ENCODE measurements around the gene SUN2. TPM values are rescaled to one million over a fixed set of nuclear protein-coding genes. Genes with fewer than 3 reads are reported as not detected.

The SUN2 gene
- total and polyA plus RNA-seq, 2 donors (not counting 3 experiments of a cell fraction or from before 2014, with no cell fraction given), result 76.7 to 133 TPM

GRCh38 chr22:38732251-38732815 is 23.5 kb downstream of the SUN2 start:
- Histone ChIP-seq H3K36me3 (ENCODE audit: control insufficient read depth in 2 of 2, extremely low read depth in 1 of 2, insufficient read depth in 2 of 2, low read length in 2 of 2) (peaks cover 13 to 55% of the 10 kb centered on the region in 2 experiments), H3K79me2 (ENCODE audit: control insufficient read depth, insufficient read depth, low read length) (no peaks in the 10 kb centered on the region), H3K4me3 (replicated peaks in 1 of 3; ENCODE audit: insufficient read depth in 1 of 3, low read depth in 1 of 3, low read length in 3 of 3) (no peak overlapping the region), H3K9me1 (replicated peaks; ENCODE audit: control insufficient read depth, extremely low read depth, insufficient read depth, low read length) (no peaks in the 10 kb centered on the region), H3K9ac (replicated peaks; ENCODE audit: extremely low read depth, insufficient read depth, low read length) (no peak overlapping the region), H2AFZ (ENCODE audit: low read depth, low read length) (no peak overlapping the region), H3K4me1 (ENCODE audit: control insufficient read depth, extremely low read depth, insufficient read depth, low read length) (no peaks in the 10 kb centered on the region), H3K4me2 (ENCODE audit: insufficient read depth, low read length) (no peak overlapping the region), H3K27ac (ENCODE audit: insufficient read depth, low read depth, low read length) (no peak overlapping the region), H3K9me3 (replicated peaks; ENCODE audit: control insufficient read depth, insufficient read depth, low read length) (no peaks in the 10 kb centered on the region), H4K20me1 (replicated peaks; ENCODE audit: control insufficient read depth, extremely low read depth, insufficient read depth, low read length) (no peaks in the 10 kb centered on the region), H3K27me3 (ENCODE audit: control insufficient read depth in 2 of 2, insufficient read depth in 2 of 2, low read length in 2 of 2) (no peaks in the 10 kb centered on the region)
- intact Hi-C loops (cut with micrococcal nuclease), result no loop called here
- CTCF ChIA-PET, result interaction anchor here (1.0 to 3.9 kb wide), 7 partner anchors 11 to 137 kb away, joined by 3 to 11 read pairs (median 4); partner anchors contain the start of gene GTPBP1
- POLR2A ChIA-PET, result no interaction called here
- TF ChIP-seq POLR2A (IDR thresholded peaks at IDR 0.05; ENCODE audit: low read depth, low read length) (no peak), POLR2AphosphoS5 (IDR thresholded peaks at IDR 0.05; ENCODE audit: insufficient read depth, low read depth, low read length) (no peak), CTCF (IDR thresholded peaks at IDR 0.05; ENCODE audit: extremely low read depth in 1 of 2, insufficient read depth in 1 of 2, low read depth in 1 of 2, low read length in 2 of 2) (no peak), JUN (IDR thresholded peaks at IDR 0.05; ENCODE audit: borderline replicate concordance, insufficient read depth, insufficient read length, low read depth) (no peak), FOS (IDR thresholded peaks at IDR 0.05; ENCODE audit: borderline replicate concordance, insufficient read depth, low read length) (no peak), EZH2 (IDR thresholded peaks at IDR 0.05; ENCODE audit: borderline replicate concordance, low read depth, low read length, severe bottlenecking) (no peak)
- dilution Hi-C loops (cut with MboI; ENCODE audit: extremely low pct_ligation_motif_present, low sequenced_read_pairs), result no loop called here
- DNase-seq (ENCODE audit: low read depth, low spot score) (no peak), FAIRE-seq (no peak)
- no TSS peak for BruUV-seq (replicated peaks)
